ENCODE data around the gene LGALS3BP.
"Not testable (repeated sequence)": the region's sequence is repeated elsewhere in the genome, so short reads cannot be mapped to it uniquely, and the experiment has no call there.

Gene LGALS3BP

DNA sequence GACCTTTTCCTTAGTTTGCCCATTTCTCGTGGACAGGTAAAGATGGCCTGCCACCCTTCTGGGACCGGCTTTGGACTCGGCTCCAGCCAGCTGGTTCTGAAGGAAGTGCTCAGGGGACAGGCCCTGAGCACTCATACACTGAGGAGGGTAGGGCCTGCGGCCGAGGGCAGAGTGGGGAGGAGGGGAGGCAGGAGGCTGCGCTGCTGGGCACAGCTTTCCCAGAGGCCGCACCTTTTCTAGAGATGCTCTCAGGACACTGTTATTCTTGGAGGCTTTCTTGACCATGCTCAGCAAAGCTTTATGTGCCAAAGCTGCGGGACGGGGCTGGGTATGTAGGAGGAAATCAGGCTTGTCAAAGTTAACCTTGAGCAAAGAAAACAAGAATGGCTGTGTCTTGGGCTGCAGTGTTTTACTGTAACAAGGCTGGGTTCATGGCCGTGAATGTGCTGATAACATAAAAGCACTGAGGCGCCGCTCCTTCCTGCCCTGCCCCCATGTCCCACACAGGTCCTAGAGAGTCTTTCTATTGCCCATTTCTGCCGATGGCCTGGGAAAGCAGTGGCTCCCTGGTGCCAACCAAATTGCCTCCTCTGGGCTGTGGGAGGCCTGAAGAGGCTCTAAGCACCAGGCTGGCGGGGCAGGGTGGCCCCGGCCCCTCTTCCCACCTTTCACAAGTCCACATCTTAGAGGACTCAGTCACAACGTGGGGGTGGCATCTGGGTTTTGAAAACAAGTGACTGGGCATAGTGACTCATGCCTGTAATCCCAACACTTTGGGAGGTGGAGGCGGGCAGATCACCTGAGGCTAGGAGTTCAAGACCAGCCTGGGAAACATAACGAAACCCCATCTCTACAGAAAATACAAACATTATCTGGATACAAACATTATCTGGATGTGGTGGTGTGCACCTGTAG is 32.2 kb downstream of the LGALS3BP start:
- in situ Hi-C loops (cut with MboI; ENCODE audit: low sequenced_read_pairs) = no loop called here

DNA sequence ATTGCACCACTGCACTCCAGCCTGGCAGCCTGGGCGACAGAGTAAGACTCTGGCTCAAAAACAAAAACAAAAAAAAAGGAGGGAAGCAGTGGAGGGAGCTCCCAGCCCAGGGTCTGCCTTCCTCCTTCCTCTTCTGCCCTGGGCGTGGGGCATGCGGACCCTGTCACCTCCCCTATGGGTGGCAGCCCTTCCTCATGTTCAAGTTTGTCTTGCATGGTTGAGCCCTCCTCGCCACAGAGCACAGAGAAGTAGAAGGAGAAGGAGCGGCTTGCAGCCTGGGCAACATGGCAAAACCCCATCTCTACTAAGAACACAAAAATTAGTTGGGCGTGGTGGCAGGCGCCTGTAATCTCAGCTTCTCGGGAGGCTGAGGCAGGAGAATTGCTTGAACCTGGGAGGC is 33.1 kb downstream of the LGALS3BP start:
- in situ Hi-C loops (cut with MboI; ENCODE audit: low sequenced_read_pairs) = no loop called here

DNA sequence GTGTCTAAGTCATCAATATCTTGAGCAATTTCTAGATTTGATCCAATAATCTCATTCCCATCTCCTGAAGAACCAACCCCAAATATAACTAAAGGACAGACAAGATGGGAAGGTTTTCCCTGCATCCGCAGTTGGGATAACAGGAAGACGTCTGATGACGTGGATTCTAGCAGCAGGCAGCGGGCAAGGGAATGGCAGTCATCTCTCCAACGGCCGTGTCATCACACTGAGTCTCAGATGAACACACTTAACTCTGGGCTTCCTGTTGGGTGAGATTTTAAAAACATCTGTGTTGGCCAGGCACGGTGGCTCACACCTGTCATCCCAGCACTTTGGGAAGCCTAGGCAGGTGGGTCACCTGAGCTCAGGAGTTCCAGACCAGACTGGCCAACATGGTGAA is 33.6 kb downstream of the LGALS3BP start:
- in situ Hi-C loops (cut with MboI; ENCODE audit: low sequenced_read_pairs) = no loop called here

GRCh38 chr17:78945455-78945854 is 34.3 kb downstream of the LGALS3BP start:
- in situ Hi-C loops (cut with MboI; ENCODE audit: low sequenced_read_pairs) = not testable (repeated sequence)

GRCh38 chr17:78944956-78945355 is 34.8 kb downstream of the LGALS3BP start:
- in situ Hi-C loops (cut with MboI; ENCODE audit: low sequenced_read_pairs) = no loop called here

DNA sequence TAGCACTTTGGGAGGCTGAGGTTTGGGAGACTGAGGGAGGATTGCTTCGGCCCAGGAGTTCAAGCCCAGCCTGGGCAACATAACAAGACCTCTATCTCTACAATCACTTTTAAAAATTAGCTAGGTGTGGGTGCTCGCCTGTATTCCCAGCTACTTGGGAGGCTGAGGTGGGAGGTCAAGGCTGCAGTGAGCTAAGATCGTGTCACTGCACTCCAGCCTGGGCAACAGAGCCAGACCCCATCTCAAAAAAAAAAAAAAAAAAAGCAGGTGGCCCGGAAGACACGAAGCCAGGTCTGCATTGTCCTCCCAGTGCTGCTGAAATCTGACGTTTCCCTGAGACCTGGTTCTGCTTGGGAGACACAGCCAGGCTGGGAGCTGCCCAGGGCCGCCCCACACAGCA is 35.7 kb downstream of the LGALS3BP start:
- in situ Hi-C loops (cut with MboI; ENCODE audit: low sequenced_read_pairs) = no loop called here

DNA sequence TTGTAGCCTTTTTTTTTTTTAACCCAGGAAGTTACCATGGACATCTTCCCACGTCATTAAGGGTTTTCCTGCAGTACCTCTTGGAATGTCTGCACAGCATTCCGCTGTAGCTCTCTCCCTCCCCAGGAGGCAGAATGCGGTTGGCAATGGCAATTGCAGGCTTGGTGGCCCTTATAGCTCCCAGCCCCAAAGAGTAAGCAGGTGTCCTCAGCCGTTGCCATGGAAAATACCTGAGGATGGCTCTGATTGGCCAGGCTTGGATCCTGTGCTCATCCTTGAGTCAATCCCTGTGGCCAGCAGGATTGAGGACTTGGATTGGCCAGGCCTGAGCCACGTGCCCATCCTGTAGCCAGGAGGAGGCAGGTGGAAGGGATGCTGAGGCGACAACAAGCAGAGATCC is 39.0 kb downstream of the LGALS3BP start:
- in situ Hi-C loops (cut with MboI; ENCODE audit: low sequenced_read_pairs) = no loop called here

DNA sequence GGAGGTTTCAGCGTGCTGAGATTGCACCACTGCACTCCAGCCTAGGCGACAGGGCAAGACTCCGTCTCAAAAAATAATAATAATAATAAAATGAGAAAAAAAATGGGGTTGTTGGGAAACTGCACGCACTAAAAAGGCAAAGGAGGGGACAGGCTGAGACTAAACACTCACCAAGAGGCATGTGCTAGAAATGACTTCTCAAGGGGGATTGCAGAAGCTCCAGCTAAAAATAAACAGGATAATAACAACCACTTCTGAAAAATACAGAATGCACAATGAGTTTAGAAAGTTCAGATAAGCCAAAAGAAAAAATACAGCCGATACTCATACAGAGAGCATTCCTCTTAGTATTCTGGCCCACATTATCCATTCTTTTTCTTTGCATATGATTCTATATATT is 39.5 kb downstream of the LGALS3BP start:
- in situ Hi-C loops (cut with MboI; ENCODE audit: low sequenced_read_pairs) = no loop called here

DNA sequence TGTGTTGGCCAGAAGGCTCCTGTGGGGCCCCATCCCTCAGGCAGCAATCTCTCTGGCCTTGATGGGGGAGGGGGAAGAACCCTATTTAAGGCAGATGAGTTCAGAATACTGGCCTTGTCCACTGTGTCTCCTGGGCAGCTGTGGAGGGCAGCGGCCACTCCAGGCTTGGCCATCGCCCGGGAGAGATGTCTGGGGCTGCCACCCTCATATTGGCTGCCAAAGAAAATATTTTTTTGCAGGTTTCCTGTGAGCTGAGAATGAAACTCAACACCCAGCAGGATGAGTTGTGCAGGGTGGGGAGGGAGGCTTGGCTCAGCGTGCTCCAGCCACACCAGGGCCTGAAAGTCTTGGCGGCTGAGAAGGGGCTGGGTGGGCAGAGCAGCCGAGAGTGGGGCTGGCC is 40.1 kb downstream of the LGALS3BP start:
- in situ Hi-C loops (cut with MboI; ENCODE audit: low sequenced_read_pairs) = no loop called here

DNA sequence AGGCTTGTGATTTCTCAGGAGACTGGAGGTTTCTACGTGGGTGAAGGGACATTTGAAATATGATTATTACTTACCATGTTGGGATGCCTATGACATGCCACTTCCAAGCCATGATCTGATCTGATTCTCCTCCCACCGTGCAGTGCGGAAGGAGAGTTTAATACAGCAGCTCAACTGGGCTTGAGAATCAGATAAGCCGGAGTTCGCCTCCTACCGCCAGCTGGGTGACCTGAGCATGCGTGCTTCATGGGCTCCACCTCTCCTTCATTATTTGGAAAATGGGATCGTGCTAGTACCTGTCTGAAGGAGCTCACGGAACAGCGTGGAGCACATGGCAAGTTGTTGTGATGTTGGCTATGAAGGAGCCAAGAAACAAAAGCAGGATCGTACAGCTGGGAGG is 42.2 kb downstream of the LGALS3BP start:
- in situ Hi-C loops (cut with MboI; ENCODE audit: low sequenced_read_pairs) = no loop called here

DNA sequence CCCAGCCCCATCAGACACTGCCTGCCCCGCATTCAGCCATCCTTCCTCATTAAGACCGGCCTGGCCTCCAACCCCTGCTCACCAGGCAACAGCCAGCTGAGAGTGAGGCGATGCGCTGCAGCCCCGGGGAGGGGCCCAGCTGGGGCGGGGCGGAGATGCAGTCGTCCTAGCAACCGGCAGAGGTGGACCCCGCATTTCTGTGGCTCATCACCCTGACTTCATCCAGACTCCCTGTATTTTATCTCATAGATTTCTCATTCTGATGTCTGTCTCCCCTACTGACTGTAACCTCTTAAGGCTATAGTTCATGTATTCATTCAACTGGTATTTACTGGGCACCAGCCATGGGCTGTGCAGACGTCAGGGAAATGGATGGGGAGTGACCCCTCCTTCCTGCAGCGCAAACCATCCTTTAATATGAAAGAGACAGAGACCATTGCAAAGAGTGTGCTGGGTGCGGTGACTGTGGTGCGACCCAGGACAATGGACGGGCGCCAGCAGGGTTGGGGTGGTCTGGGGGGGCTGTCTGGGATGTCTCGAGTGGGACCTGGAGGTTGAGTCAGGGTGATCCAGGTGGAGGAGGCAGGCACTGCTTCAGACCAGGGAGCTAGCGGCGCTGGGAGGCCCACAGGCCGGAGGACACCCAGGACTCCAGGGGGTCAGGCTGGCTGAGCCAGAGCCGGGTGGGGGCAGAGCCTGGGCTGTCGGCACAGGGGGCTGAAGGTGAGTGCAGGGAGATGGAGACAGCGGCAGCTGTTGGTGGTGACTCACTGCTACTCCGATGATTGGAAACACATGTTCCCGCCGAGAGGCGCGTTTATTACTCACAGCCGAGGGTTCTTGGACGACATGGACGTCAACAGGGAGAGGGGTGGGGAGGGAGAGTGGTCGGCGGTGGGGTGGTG is 44.1 kb downstream of the LGALS3BP start:
- in situ Hi-C loops (cut with MboI; ENCODE audit: low sequenced_read_pairs) = no loop called here

- in situ Hi-C loops (cut with MboI; ENCODE audit: low sequenced_read_pairs) = no loop called here
Observed at GRCh38 chr17:78934681-78935418, 44.9 kb downstream of the LGALS3BP start.

DNA sequence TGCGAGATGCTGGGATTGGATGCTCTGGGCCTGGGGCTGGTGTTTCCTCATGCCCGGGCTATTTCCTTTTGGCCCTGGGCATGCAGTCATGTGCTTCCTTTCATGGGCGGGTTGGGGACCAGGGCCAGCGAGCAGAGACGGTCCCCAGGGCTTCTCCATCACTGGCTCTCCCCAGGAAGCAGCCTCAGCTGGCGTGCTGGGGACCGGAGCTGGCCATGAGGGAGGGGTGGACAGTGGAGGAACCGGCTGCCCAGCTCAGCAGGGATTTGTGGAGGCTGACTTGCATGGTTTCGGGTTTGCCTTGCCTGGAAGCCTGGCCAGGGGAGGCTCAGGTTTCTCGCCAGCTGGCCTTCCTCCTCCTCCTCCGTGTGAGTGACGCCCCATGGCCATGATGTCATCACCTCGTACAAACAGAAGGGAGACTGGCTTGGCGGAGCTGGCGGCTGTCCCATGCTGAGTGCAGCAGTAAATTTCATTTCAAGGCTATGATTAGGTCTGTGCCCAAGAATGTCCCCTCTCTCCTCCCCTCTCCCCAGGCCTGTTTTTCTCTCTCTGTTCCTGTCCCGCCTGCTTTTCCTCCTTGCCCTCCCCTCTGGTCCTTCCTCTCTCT is 45.7 kb downstream of the LGALS3BP start:
- in situ Hi-C loops (cut with MboI; ENCODE audit: low sequenced_read_pairs) = no loop called here

DNA sequence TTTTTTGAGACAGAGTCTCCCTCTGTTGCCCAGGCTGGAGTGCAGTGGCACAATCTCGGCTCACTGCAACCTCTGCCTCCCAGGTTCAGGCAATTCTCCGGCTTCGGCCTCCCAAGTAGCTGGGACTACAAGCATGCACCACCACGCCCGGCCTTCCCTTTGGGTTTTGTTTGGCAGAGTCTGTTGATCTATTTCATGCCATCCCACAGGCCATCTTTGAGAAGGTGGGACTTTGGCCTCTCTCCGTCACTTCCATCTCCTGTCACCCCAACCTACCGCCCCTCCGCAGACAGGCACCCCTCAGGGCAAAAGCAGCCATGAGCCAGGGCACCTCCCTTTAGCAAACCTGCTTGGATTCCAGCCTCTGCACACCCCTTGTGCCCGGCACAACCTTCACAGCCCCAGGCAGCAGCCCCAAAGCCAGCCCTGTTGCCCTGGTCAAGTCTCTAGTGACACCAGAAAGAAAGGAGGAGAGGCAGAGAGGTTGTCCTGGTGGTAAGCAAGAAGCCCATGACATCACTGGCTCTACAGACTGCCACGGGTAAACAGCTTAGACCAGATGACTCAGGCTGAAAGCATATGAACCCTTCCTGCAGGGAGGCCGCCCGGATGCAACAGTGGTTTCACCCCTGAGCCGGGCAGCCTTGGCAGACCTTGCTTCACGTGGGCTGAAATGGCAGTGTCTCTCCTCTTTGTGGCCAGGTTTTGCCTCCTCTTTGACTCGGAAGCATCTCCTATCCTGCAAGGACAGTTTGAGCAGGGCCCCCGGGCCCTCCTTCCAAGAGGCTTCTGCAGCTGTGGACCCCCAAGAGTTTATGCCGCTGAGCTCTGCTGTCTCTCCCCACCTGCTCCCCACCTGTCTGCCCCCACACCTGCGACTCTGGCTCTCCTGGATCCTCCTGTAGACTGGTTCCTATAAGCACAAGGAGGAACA is 46.4 kb downstream of the LGALS3BP start:
- in situ Hi-C loops (cut with MboI; ENCODE audit: low sequenced_read_pairs) = no loop called here

- in situ Hi-C loops (cut with MboI; ENCODE audit: low sequenced_read_pairs) = no loop called here
Observed at GRCh38 chr17:78929908-78930775, 49.6 kb downstream of the LGALS3BP start.

DNA sequence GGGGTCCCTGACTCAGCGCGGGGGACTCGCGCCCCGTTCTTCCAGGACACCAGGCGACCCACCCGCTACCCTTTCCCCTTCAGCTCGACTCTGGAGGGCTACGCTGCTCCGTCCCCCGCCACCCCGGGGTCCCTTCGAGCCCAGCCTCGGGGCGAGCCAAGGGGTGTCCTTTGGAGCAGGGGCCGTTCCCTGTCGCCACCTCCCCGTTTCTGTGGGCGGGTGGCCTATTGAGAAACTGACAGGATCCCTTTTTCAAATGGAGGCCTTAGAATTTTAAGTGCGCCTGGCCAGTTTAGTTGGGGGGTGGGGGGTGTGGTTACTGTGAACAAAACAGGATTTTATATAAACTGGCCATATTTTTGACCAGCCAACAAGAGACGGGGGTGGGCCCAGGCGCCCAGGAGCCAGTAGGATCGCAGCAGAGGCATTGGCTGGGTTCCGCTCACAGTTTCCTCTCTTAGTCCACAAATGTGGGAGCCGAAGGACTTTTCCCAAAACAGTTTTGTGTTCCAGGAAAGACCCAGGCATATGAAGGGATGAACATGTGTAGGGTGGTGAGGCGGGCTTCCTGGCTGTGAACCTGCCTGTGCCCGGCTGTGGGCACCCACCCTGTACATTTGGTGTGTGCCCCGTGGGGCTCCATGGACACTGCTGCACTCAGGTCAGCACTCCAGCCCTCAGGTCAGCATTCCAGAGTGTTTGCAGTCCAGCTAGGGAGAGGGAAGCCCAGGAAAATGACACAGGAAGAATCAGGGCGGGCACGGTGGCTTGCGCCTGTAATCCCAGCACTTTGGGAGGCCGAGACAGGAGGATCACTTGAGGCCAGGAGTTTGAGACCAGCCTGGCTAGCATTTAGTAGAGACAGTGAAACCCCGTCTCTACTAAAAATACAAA is 53.8 kb downstream of the LGALS3BP start:
- in situ Hi-C loops (cut with MboI; ENCODE audit: low sequenced_read_pairs) = no loop called here

GRCh38 chr17:78925234-78925633 is 54.5 kb downstream of the LGALS3BP start, which contains the start of gene TIMP2:
TIMP2 (minus strand) TSS chr17:78925387; CDS start chr17:78925088, 299 bp downstream.
- in situ Hi-C loops (cut with MboI; ENCODE audit: low sequenced_read_pairs) = no loop called here

Data from HL-60/S4 treated with phorbol 12-myristate 13-acetate at 8.2 ng/mL for 4 days and 3 days (cell line).